Measurements from ENCODE around the gene SUPT20HL1.
"Not testable (repeated sequence)": the region's sequence is repeated elsewhere in the genome, so short reads cannot be mapped to it uniquely, and the experiment has no call there.

GRCh38 chrX:24310916-24311315, 49.5 kb upstream of the SUPT20HL1 start:
- peak; percentile 22; the same call in 1 of the 2 replicates for TF ChIP-seq ZNF423 (CRISPR knock-in tag; IDR thresholded peaks at IDR 0.05)
- TF ChIP-seq FOXJ3 (CRISPR knock-in tag; IDR thresholded peaks at IDR 0.05; ENCODE audit: borderline replicate concordance); PRDM15 (CRISPR knock-in tag; IDR thresholded peaks at IDR 0.05); NFATC4 (CRISPR knock-in tag; IDR thresholded peaks at IDR 0.05); MAX (CRISPR knock-in tag; IDR thresholded peaks at IDR 0.05); CREM (CRISPR knock-in tag; IDR thresholded peaks at IDR 0.05); CTCF (IDR thresholded peaks at IDR 0.05): not testable (repeated sequence)
